GM18867 (cell line): Measurements from ENCODE around the gene RAB3GAP1.
A peak's percentile ranks its signal among the peaks of the same experiment; 100 is the strongest.
"Not testable (repeated sequence)": the region's sequence is repeated elsewhere in the genome, so short reads cannot be mapped to it uniquely, and the experiment has no call there.

Experiments
- ATAC-seq: cut with Tn5 transposase; IDR thresholded peaks from one replicate; pipeline ENCODE4 v1.9.1; 2021; ENCODE audit warnings: mild to moderate bottlenecking, moderate library complexity; ENCODE audit not compliant: unreplicated experiment

RAB3GAP1 gene

GRCh38 chr2:135052997-135053474, 944 bp downstream of the RAB3GAP1 start:
- ATAC-seq, result peak; percentile 45

DNA sequence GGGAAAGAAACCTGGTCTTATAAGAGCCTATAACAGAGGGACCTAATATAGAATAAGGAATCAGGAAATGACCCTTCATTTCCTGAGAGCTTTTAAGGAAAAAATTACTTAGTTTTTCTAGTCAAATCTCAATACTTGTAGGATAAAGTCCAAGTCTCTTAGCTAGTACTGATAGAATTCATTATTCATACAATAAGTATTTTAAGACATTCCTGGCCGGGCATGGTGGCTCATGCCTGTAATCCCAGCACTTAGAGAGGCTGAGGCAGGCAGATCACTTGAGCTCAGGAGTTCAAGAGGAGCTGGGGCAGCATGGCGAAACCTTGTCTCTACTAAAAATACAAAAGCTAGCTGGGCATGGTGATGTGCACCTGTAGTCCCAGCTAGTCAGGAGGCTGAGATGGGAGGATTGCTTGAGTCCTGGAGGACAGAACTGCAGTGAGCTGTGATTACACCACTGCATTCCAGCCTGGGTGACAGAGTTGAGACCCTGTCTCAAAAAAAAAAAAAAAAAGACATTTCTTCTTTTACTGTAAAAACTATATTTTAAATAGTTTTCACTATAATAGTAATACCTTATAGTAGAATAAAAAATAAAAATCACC, 3.2 kb downstream of the RAB3GAP1 start:
- no peak for ATAC-seq

GRCh38 chr2:135056790-135057189, 4.7 kb downstream of the RAB3GAP1 start:
- ATAC-seq, result no peak

DNA sequence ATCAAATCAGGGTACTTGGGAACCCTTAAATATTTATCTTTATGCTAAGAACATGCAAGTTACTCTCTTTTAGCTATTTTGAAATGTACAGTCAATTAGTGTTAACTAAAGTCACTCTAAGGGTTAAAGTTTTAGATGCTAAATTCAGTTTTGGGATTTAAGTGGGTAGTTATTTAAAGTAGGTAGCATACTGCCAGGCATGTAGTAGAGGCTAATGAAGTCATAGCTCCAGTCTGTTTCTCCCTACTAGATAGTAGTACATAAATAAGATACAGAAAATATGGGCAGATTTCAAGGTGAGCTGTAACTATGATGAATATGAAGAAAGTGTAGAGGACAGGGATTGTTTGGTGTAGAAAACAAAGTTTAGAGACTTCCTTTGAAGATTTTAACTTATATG, 7.5 kb downstream of the RAB3GAP1 start:
- ATAC-seq, result no peak

GRCh38 chr2:135063210-135063609, 11.1 kb downstream of the RAB3GAP1 start:
- ATAC-seq, result no peak

- no peak for ATAC-seq
These were observed 12.1 kb downstream of the RAB3GAP1 start for GRCh38 chr2:135064149-135064548.

GRCh38 chr2:135066710-135067109, 14.6 kb downstream of the RAB3GAP1 start:
- no peak for ATAC-seq

GRCh38 chr2:135072125-135072997, 20.3 kb downstream of the RAB3GAP1 start:
- no peak for ATAC-seq

DNA sequence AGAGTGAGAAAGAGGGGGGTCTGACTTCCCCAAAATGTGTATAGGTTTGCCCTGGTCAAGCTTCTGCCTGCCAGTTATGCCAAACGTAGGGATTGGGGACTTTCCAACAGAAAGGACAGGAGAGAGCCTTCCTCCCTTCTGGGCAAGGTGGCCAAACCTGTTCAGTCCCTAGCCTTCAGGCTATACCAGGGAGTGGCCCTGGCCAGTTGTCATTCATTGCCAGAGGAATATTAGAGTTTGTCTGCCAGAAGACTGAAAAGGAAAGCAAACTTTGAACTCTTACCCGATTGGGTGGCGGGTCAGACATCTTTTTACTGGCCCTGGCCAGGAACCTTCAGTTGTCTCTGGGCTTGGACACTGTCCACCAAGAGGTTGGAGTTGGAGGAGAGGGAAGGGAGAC, 22.1 kb downstream of the RAB3GAP1 start:
- ATAC-seq, result no peak

- ATAC-seq, result no peak
These were observed 24.5 kb downstream of the RAB3GAP1 start for GRCh38 chr2:135076556-135076955.

DNA sequence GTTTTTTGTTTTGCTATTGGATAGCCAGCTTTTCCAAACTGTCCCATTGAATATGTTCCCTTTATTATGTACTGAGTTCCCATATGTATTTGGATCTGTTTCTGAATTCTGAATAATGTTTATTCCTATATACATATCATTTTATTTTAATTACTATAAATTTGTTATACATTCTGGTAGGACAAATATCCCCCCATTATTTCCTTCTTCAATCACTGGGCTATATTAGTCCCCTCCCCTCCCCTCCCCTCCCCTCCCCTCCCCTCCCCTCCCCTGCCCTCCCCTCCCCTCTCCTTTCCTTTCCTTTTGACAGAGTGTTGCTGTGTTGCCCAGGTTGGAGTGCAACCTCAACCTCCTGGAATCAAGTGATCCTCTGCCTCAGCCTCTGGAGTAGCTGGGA, 26.3 kb downstream of the RAB3GAP1 start:
- no peak for ATAC-seq

DNA sequence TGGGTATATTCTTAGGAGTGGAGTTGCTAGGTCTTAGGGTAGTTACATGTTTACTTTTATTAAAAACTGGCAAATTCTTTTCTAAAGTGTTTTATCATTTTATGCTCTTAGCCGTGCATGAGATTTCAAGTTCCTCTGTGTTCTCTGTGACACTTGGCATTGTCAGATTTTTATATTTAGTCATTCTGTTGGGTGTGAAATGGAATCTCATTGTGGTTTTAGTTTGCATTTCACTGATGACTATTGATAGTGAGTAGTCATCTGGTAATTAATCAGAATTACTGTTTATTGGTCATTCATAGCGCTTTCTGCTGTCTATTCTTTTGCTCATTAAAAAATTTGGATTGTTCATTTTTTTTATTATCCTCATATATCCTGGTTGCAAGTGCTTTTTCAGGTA, 34.1 kb downstream of the RAB3GAP1 start:
- no peak for ATAC-seq

DNA sequence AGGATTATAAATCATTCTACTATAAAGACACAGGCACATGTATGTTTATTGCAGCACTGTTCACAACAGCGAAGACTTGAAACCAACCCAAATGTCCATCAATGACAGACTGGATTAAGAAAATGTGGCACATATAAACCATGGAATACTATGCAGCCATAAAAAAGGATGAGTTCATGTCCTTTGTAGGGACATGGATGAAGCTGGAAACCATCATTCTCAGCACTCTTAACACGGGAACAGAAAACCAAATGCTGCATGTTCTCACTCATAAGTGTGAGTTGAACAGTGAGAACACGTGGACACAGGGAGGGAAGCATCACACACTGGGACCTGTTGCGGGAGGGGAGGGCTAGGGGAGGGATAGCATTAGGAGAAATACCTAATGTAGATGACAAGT, 37.5 kb downstream of the RAB3GAP1 start:
- ATAC-seq, result not testable (repeated sequence)

DNA sequence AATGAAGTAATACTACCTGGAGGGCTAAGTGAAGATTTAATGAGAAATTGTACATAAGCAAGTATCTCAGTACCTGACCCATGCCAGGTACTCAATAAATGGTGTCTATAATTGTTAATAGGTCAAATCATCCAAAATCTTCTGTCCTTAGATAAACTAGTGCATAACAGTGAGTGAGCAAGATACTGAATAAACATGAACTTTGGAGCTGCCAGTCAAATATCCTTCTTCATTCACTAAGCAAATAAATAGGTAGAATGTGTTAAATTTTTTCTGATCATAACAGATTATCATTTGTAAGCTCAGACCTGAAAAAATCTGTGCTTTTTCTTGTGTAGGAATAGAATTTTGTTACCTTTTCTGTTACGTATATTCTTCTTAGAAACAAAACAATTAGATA, 39.6 kb downstream of the RAB3GAP1 start:
- ATAC-seq, result no peak

DNA sequence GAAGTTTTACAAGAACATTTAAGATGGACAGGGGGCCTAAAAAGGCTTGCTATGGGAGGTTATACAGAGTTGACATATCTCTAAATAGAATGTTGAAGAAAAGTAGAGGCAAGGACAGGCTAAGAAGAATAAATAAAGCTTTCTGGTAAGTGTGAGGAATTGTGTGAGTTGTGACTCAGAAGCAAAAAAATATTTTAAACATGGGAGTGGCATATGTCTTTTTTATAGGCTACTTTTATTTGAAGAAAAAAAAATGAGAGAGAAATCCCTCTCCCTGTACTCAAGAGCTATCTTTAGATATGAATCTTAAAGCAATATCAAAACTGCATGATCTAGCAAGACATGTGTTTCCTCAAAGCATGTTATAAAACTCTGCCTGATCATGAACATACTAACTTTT, 41.1 kb downstream of the RAB3GAP1 start:
- no peak for ATAC-seq

DNA sequence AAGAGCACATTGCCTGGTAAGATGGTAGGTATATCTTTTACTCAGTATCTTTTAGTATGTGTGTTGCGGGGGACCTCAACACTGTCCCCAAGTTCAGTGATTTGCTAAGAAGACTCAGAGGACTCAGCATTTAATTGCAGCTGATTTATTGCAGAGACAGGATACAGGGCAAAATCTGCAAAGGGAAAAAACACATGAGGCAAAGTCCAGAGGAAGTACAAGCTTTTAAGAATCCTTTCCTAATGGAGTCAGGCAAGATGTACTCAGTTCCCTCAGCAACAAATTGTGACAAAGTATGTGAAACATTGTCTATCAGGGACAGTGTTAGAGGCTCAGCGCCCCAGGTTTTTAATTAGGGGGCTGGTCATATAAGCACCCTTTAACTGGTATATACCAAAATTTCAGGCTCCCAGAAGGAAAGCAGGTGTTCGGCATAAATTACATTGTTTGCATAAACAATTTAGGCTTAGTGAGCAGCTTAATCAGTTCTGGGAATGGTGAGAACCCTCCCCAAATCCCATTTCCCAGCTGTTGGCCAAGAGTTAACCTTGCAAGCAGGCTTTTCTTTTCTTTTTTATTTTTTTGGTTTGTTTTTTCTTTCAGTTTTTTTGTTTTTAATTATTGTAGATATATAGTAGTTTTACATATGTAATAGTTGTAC, 41.7 kb downstream of the RAB3GAP1 start:
- ATAC-seq, result no peak

DNA sequence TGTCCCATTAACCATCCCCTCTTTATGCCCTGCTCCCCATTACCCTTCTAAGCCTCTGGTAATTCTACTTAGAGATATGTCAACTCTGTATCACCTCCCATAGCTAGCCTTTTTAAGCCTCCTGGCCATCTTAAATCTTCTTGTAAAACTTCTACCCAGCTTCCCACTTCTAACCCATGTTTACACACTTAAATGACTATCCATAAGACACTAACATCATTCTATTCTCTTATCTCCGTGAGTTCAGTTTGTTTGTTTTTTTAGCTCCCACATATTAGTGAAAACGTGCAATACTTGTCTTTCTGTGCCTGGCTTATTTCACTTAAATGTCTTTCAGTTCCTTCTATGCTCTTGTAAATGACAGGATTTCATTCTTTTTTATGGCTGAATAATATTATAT, 42.4 kb downstream of the RAB3GAP1 start:
- no peak for ATAC-seq

- ATAC-seq, result no peak
These were observed 43.5 kb downstream of the RAB3GAP1 start for GRCh38 chr2:135095591-135095990.

GRCh38 chr2:135096665-135097446, 44.8 kb downstream of the RAB3GAP1 start:
- no peak for ATAC-seq

DNA sequence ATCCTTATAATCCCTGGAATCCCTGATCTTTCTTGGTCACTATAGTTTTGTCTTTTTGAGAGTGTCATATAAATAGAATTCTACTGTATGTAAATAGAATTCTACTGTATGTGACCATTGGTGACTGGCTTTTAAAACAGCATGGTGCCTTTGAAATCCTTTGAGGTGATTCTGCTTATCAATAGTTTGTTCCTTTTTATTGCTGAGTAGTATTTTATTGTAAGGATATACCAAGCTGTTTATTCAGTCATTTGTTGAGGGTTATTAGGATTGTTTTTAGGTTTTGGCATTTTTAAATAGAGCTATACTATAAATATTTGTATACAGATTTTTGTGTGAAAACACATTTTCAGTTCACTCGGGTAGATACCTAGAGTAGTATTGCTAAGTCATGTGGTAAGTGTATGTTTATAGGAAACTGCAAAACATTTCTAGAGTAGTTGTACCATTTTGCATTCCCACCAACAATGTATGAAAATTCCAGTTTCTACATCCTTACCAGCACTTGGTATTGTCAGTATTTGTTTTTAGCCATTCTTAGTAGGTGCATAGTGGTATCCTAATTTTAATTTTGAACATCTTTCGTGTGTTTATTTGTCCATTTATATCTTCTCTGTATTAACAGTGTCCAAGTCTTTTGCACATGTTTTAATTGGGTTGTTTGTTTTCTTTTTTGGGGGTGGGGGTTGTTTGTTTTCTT, 45.6 kb downstream of the RAB3GAP1 start:
- ATAC-seq, result no peak
